ENCODE results near the gene TFPT. TPM values are rescaled to one million over a fixed set of nuclear protein-coding genes. Genes with fewer than 3 reads are reported as not detected.

The TFPT gene
- total RNA-seq, 1 experiment from 2014 or later = 45.4 TPM

DNA sequence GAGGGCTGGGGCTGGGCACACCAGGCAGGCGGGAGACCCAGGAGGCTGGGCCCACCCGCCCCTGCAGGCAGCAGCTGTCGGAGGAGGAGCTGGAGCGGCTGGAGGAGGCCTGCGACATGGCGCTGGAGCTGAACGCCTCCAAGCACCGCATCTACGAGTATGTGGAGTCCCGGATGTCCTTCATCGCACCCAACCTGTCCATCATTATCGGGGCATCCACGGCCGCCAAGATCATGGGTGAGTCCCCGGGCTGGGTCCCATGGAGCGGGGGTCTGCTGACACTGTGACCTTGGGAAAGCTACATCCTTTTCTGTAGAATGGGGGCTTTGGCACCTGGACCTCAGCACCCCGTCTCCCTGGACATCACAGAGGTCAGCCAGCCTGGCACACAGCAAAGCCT lies 8.2 kb upstream of the TFPT start:
- DNase-seq (ENCODE audit: low read depth, low spot score) (no peak), ATAC-seq (no peak)
- POLR2A ChIA-PET = interaction anchor here (0.7 to 1.6 kb wide), 2 partner anchors 9 to 233 kb away, joined by 3 to 5 read pairs; no protein-coding TSS in a partner anchor
- TF ChIP-seq TCF7L2 (IDR thresholded peaks at IDR 0.05; ENCODE audit: low read depth, low read length) = no peak
- TF ChIP-seq, protein P1, sequence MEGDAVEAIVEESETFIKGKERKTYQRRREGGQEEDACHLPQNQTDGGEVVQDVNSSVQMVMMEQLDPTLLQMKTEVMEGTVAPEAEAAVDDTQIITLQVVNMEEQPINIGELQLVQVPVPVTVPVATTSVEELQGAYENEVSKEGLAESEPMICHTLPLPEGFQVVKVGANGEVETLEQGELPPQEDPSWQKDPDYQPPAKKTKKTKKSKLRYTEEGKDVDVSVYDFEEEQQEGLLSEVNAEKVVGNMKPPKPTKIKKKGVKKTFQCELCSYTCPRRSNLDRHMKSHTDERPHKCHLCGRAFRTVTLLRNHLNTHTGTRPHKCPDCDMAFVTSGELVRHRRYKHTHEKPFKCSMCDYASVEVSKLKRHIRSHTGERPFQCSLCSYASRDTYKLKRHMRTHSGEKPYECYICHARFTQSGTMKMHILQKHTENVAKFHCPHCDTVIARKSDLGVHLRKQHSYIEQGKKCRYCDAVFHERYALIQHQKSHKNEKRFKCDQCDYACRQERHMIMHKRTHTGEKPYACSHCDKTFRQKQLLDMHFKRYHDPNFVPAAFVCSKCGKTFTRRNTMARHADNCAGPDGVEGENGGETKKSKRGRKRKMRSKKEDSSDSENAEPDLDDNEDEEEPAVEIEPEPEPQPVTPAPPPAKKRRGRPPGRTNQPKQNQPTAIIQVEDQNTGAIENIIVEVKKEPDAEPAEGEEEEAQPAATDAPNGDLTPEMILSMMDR (IDR thresholded peaks at IDR 0.05) = no peak
- TF ChIP-seq, protein P2, sequence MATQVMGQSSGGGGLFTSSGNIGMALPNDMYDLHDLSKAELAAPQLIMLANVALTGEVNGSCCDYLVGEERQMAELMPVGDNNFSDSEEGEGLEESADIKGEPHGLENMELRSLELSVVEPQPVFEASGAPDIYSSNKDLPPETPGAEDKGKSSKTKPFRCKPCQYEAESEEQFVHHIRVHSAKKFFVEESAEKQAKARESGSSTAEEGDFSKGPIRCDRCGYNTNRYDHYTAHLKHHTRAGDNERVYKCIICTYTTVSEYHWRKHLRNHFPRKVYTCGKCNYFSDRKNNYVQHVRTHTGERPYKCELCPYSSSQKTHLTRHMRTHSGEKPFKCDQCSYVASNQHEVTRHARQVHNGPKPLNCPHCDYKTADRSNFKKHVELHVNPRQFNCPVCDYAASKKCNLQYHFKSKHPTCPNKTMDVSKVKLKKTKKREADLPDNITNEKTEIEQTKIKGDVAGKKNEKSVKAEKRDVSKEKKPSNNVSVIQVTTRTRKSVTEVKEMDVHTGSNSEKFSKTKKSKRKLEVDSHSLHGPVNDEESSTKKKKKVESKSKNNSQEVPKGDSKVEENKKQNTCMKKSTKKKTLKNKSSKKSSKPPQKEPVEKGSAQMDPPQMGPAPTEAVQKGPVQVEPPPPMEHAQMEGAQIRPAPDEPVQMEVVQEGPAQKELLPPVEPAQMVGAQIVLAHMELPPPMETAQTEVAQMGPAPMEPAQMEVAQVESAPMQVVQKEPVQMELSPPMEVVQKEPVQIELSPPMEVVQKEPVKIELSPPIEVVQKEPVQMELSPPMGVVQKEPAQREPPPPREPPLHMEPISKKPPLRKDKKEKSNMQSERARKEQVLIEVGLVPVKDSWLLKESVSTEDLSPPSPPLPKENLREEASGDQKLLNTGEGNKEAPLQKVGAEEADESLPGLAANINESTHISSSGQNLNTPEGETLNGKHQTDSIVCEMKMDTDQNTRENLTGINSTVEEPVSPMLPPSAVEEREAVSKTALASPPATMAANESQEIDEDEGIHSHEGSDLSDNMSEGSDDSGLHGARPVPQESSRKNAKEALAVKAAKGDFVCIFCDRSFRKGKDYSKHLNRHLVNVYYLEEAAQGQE (IDR thresholded peaks at IDR 0.05; ENCODE audit: insufficient read depth in 1 of 2, low read depth in 2 of 2, low read length in 1 of 2) = no peak
- no peak for TF ChIP-seq POLR2AphosphoS5 (IDR thresholded peaks at IDR 0.05; ENCODE audit: low read depth, low read length)
- no peak for TF ChIP-seq SIN3A (IDR thresholded peaks at IDR 0.05; ENCODE audit: borderline replicate concordance, insufficient read depth, low read depth, low read length)
- in situ Hi-C loops (cut with HindIII; ENCODE audit: low pct_unique_long_range_greater_than_20kb, low sequenced_read_pairs) = no loop called here
- BruUV-seq (replicated peaks) = no TSS peak
- Histone ChIP-seq H3K27me3 (ENCODE audit: control insufficient read depth, insufficient read depth, low read length) (no peaks in the 10 kb centered on the region), H3K9me3 (ENCODE audit: control insufficient read depth, insufficient read depth, low read depth, low read length) (no peaks in the 10 kb centered on the region), H3K4me3 (ENCODE audit: low read depth in 2 of 2, low read length in 2 of 2) (no peak overlapping the region), H3K27ac (ENCODE audit: low read length) (no peak overlapping the region), H3K4me1 (ENCODE audit: control insufficient read depth, insufficient read depth, low read length) (no peaks in the 10 kb centered on the region), H3K36me3 (ENCODE audit: control insufficient read depth, insufficient read depth, low read length) (peaks cover 17% of the 10 kb centered on the region)
- CTCF ChIA-PET = no interaction called here
- intact Hi-C loops (cut with micrococcal nuclease; ENCODE audit: unreplicated experiment) = no loop called here

- intact Hi-C loops (cut with micrococcal nuclease; ENCODE audit: unreplicated experiment) = no loop called here
- ChIA-PET CTCF (interaction anchor here (0.6 kb wide), 1 partner anchor 927 kb away, joined by 3 read pairs; no protein-coding TSS in a partner anchor), POLR2A (interaction anchor here (0.7 kb wide), 1 partner anchor 70 kb away, joined by 3 read pairs; the partner anchor contains the start of gene TSEN34)
- DNase-seq (ENCODE audit: low read depth, low spot score) (no peak), ATAC-seq (no peak)
- Histone ChIP-seq H3K36me3 (ENCODE audit: control insufficient read depth, insufficient read depth, low read length) (peaks cover 12% of the 10 kb centered on the region), H3K9me3 (ENCODE audit: control insufficient read depth, insufficient read depth, low read depth, low read length) (no peaks in the 10 kb centered on the region), H3K4me3 (ENCODE audit: low read depth in 2 of 2, low read length in 2 of 2) (no peak overlapping the region), H3K4me1 (ENCODE audit: control insufficient read depth, insufficient read depth, low read length) (peaks cover 8% of the 10 kb centered on the region; the same call in 1 of the 2 replicates), H3K27me3 (ENCODE audit: control insufficient read depth, insufficient read depth, low read length) (no peaks in the 10 kb centered on the region), H3K27ac (ENCODE audit: low read length) (no peak overlapping the region)
- no TSS peak for BruUV-seq (replicated peaks)
- in situ Hi-C loops (cut with HindIII; ENCODE audit: low pct_unique_long_range_greater_than_20kb, low sequenced_read_pairs) = no loop called here
- TF ChIP-seq, protein P1 (IDR thresholded peaks at IDR 0.05) = no peak
- no peak for TF ChIP-seq TCF7L2 (IDR thresholded peaks at IDR 0.05; ENCODE audit: low read depth, low read length)
- TF ChIP-seq SIN3A (IDR thresholded peaks at IDR 0.05; ENCODE audit: borderline replicate concordance, insufficient read depth, low read depth, low read length) = no peak
- TF ChIP-seq, protein P2 (IDR thresholded peaks at IDR 0.05; ENCODE audit: insufficient read depth in 1 of 2, low read depth in 2 of 2, low read length in 1 of 2) = no peak
- no peak for TF ChIP-seq POLR2AphosphoS5 (IDR thresholded peaks at IDR 0.05; ENCODE audit: low read depth, low read length)
Observed at GRCh38 chr19:54121259-54121658, 5.8 kb upstream of the TFPT start.
